Measurements from ENCODE around the gene FPR3. TPM values are rescaled to one million over a fixed set of nuclear protein-coding genes. Genes with fewer than 3 reads are reported as not detected.

FPR3 gene
- total RNA-seq, 2 experiments from 2014 or later: not detected

- no peaks in the 10 kb centered on the region for H3K79me2 ChIP-seq (ENCODE audit: insufficient read depth, low read depth, low read length)
- ChIA-PET POLR2A (no interaction called here), CTCF (ENCODE audit: unreplicated experiment) (no interaction called here)
- no peak for DNase-seq (ENCODE audit: low spot score)
- no peak overlapping the region for H3K4me2 ChIP-seq (ENCODE audit: low read length)
- H3K4me3 ChIP-seq (ENCODE audit: low read depth, low read length, poor library complexity, severe bottlenecking): no peak overlapping the region
- no peaks in the 10 kb centered on the region for H3K9me2 ChIP-seq (ENCODE audit: insufficient read depth, low read length)
- no peaks in the 10 kb centered on the region for H4K20me1 ChIP-seq (ENCODE audit: insufficient read depth, low read length)
- intact Hi-C loops (cut with micrococcal nuclease; ENCODE audit: unreplicated experiment): no loop called here
- no peak for TF ChIP-seq CTCF (conservative IDR thresholded peaks at IDR 0.05; ENCODE audit: low read length)
- TF ChIP-seq EZH2phosphoT487 (IDR thresholded peaks at IDR 0.05; ENCODE audit: borderline replicate concordance, low read depth, low read length): no peak
- H2AFZ ChIP-seq (ENCODE audit: low read length): no peak overlapping the region
- no TSS peak for BruUV-seq (replicated peaks)
- no peaks in the 10 kb centered on the region for H3K36me3 ChIP-seq (ENCODE audit: insufficient read depth, low read length)
- no peak overlapping the region for H3K27ac ChIP-seq (ENCODE audit: low read depth, low read length, poor library complexity, severe bottlenecking)
- H3K9me3 ChIP-seq (ENCODE audit: low read length): no peaks in the 10 kb centered on the region
- H3K4me1 ChIP-seq (ENCODE audit: insufficient read depth, low read length, poor library complexity, severe bottlenecking): no peaks in the 10 kb centered on the region
Measured at GRCh38 chr19:51815043-51815442, 20.1 kb downstream of the FPR3 start.

GRCh38 chr19:51816711-51817110 is 21.8 kb downstream of the FPR3 start:
- H3K4me3 ChIP-seq (ENCODE audit: low read depth, low read length, poor library complexity, severe bottlenecking): no peak overlapping the region
- no peak for TF ChIP-seq CTCF (conservative IDR thresholded peaks at IDR 0.05; ENCODE audit: low read length)
- TF ChIP-seq EZH2phosphoT487 (IDR thresholded peaks at IDR 0.05; ENCODE audit: borderline replicate concordance, low read depth, low read length): no peak
- CTCF ChIA-PET (ENCODE audit: unreplicated experiment): no interaction called here
- no peak for DNase-seq (ENCODE audit: low spot score)
- no peaks in the 10 kb centered on the region for H3K79me2 ChIP-seq (ENCODE audit: insufficient read depth, low read depth, low read length)
- no peak overlapping the region for H2AFZ ChIP-seq (ENCODE audit: low read length)
- H3K36me3 ChIP-seq (ENCODE audit: insufficient read depth, low read length): no peaks in the 10 kb centered on the region
- H3K27ac ChIP-seq (ENCODE audit: low read depth, low read length, poor library complexity, severe bottlenecking): no peak overlapping the region
- H4K20me1 ChIP-seq (ENCODE audit: insufficient read depth, low read length): no peaks in the 10 kb centered on the region
- intact Hi-C loops (cut with micrococcal nuclease; ENCODE audit: unreplicated experiment): no loop called here
- H3K9me3 ChIP-seq (ENCODE audit: low read length): no peaks in the 10 kb centered on the region
- H3K4me2 ChIP-seq (ENCODE audit: low read length): no peak overlapping the region
- H3K4me1 ChIP-seq (ENCODE audit: insufficient read depth, low read length, poor library complexity, severe bottlenecking): no peaks in the 10 kb centered on the region
- no TSS peak for BruUV-seq (replicated peaks)
- POLR2A ChIA-PET: no interaction called here
- no peaks in the 10 kb centered on the region for H3K9me2 ChIP-seq (ENCODE audit: insufficient read depth, low read length)

- Histone ChIP-seq H3K4me3 (ENCODE audit: low read depth, low read length, poor library complexity, severe bottlenecking) (no peak overlapping the region), H3K9me3 (ENCODE audit: low read length) (no peaks in the 10 kb centered on the region), H3K79me2 (ENCODE audit: insufficient read depth, low read depth, low read length) (no peaks in the 10 kb centered on the region), H3K27ac (ENCODE audit: low read depth, low read length, poor library complexity, severe bottlenecking) (no peak overlapping the region), H2AFZ (ENCODE audit: low read length) (no peak overlapping the region), H3K9me2 (ENCODE audit: insufficient read depth, low read length) (no peaks in the 10 kb centered on the region), H3K36me3 (ENCODE audit: insufficient read depth, low read length) (no peaks in the 10 kb centered on the region), H4K20me1 (ENCODE audit: insufficient read depth, low read length) (no peaks in the 10 kb centered on the region), H3K4me1 (ENCODE audit: insufficient read depth, low read length, poor library complexity, severe bottlenecking) (no peaks in the 10 kb centered on the region), H3K4me2 (ENCODE audit: low read length) (no peak overlapping the region)
- CTCF ChIA-PET (ENCODE audit: unreplicated experiment): no interaction called here
- intact Hi-C loops (cut with micrococcal nuclease; ENCODE audit: unreplicated experiment): no loop called here
- DNase-seq (ENCODE audit: low spot score): no peak
- POLR2A ChIA-PET: no interaction called here
- BruUV-seq (replicated peaks): no TSS peak
- TF ChIP-seq EZH2phosphoT487 (IDR thresholded peaks at IDR 0.05; ENCODE audit: borderline replicate concordance, low read depth, low read length) (no peak), CTCF (conservative IDR thresholded peaks at IDR 0.05; ENCODE audit: low read length) (no peak)
Measured at GRCh38 chr19:51820011-51820410, 25.1 kb downstream of the FPR3 start.

Data from OCI-LY7 (cell line).